HG03571 (cell line): ENCODE measurements around the gene CST7.
A peak's percentile ranks its signal among the peaks of the same experiment; 100 is the strongest.

Experiments used
- ATAC-seq: cut with Tn5 transposase; IDR thresholded peaks from one replicate; pipeline ENCODE4 v1.9.1; 2021; ENCODE audit not compliant: unreplicated experiment

The CST7 gene

DNA sequence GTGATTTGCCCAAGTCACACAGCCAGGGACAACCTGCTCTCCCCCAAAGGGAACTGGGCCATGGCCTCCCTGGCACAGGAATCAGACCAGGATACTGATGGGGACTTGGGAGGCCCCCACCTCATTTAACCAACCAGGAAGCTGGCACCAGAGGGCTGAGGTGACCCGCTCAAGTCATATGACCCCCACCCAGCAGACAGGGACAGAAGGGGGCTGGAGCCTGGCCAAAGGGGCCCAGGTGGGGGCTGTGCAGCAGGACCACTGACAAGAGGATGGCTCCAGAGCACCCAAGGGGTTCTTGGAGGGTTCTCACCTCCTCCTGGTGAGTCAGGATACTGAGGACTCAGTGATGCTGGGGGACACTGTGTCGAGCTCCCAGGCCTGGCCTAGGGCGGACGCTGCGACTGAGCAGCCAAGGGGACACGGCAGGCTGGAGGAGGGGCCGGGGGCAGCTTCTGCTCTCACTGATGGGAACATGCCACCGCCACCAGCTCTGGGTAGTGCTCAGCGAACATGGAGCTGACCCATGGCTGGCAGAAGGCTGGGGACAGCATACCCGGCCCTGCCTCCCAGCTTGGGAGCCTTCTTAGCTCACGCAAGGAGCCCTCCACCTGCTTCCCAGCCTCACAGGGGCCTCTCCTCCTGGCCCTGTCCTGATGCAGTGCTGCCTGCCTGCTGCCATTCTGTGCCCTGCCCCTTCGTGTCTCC lies 1.2 kb downstream of the CST7 start:
- no peak for ATAC-seq

DNA sequence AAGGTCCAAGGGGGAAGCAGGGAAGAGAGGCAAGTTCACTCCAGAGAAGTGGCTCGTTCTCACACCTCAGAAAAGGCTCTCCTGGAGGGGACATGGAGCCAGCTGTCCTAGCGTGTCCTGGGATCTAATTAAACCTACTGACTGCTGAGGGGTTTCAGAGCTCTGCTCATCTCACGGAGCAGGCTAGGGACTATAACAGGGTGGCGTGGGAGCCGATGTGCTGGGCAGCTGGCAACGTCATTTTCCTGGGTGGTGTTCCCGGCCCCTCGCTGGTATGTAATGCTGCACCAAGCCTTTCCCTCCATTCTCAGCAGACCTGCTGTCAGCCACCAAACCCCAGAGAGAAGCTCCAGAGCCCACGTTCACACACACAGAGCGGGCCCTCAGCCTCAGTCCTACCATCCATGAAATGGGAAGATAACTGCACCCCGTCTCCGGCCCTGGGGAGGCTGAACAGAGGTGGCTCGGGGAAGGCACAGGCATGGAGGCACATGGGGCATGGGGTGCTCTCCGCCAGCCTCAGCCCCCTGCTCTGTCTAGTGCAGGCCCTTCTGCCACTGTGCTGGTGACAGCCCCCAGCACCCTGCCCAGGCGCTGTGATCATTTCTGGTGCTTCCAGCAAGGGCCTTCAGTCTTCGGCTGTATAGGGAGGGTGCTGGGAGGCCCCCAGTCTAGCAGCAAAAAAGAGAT lies 1.9 kb downstream of the CST7 start:
- no peak for ATAC-seq

DNA sequence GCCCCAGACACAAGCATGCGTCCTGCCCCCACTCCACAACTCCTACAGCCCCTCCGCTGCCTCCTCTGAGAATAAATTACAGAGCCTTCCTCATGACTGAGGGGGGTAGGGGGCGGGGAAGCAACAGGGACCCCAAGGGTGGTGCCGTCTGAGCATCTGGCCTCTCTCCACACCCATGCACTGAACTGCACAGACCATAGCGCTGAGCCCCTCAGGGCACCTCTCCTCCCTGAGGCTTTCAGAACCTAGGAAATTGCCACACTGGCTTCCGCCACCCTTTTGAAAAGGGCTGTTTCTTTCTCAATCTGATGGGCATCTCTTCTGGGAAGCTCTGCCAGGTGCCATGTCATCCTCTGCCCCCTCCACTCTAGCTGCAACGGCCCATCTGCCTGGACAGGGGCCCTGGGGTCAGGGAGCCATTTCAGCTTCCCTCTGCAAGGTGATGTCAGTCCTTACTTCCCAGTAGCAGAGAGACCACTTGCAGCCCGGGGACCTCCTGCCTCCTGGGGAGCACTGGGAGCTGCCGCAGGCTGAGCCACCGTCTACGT lies 2.5 kb downstream of the CST7 start:
- no peak for ATAC-seq

DNA sequence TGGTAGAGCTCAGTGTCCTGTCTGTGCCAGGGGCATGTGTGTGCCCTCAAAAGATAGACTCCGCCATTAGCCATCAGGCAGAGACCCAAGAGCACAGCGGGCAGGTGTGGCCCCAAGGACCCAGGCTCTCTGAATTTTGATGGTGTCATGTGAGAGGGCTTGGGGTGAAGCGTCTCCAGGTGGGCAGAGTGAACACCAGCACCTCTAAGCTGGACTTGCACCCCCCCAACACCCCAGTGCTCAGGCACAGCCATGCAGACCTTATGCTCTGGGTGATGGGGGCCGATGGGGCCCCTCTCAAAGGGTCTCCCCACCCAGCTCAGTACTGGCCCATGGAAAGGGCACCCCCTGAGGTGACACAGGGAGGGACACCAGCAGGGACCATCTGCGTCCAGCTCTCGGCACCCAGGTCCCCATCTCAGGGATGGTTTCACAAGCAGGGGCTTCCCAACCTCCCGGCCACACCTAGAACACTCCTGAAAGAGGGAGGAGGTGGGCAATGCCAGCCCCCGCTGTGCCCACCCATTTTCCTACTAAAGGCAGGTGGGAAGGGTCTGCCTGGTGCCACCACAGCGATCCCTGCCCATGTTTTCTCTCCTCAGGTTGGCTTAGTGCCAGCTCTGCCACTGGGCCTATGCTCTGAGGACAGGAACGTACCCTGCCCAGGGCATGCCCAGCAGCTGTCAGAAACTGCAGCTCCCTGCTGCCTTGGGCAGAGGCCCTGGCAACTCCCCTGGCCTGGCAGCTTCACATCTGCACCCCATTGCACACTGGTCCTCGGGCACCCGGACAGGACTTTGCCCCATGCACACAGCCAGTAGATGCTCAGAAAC lies 3.5 kb downstream of the CST7 start:
- ATAC-seq = no peak

DNA sequence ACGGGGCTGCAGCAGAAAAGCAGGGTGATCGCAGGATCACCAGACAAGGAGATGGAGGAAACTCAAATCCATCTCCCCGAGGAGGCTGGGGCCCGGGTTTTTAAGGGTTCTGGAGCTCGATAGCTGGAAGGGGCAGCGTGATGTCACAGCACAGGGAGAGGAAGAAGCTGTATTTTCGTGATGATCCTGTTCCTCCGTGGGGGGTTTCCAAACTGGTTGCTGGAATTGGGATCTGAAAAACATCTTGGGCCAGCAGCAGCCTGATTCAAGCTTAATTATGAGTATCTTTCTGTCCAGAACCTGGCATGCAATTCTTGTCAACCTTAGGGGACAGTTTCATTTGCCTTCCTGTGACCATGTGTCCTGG lies 4.1 kb downstream of the CST7 start:
- no peak for ATAC-seq

DNA sequence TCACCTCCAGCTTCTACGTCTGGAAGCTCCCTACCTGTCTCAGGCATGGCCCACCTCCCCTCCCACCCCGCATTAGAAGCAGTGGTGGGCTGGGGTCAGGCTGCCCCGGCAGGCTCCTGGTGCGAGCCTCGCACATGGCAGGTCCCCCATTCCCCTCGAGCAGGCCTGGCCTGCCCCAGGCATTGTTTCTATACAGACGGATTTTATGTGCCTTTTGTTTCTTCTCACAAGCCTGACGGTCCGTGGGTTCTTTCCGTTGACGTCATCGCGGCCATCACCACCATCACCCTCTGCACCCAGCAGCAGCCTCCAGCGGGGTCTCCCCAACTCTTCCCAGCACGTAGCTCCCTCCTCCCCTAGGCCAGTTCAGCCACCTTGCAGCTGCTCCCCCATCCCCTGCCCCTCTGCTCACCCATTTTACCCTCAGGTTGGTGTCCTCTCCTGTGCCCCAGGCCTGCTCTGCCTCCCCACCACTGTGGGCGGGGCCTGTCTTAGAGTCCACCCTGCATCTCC lies 4.6 kb downstream of the CST7 start:
- ATAC-seq = no peak

DNA sequence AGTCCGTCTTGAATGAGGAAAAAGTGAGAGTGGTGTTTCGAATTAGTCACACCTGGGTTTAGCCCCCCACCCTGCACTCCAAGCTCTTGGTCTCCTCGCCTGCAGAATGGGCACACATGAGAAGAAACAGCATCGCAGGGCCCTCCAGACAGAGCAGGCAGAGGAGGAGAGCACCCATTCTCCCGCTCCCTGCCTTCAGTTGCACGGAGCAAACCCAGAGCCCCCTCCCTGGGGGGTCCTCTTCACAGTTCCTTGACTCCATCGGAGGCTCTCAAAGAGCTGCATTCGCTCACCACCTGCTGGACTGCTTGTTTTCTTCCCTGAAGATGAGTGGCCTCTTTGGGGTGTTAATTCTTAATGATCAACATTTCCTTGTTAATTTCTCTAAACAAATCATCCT lies 5.1 kb downstream of the CST7 start:
- ATAC-seq = no peak

DNA sequence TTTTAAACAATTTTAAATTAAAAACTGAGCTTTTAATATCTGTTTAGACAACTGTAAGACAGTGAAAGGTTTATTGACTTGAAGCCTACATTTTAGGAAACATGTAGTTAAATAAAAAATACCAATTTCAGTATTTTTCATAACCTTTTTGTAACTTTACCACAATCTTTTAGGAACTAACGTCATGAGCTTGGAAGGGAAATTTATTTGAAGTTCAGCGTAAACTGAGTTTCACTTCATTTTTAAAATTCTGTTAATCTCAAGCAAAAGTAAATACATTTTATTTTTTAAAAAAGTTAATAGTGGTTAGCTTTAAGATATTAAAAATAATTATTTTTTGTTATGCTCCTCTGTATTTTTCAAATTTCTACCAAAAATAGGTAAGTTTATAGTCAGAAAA lies 5.5 kb downstream of the CST7 start:
- ATAC-seq = no peak

DNA sequence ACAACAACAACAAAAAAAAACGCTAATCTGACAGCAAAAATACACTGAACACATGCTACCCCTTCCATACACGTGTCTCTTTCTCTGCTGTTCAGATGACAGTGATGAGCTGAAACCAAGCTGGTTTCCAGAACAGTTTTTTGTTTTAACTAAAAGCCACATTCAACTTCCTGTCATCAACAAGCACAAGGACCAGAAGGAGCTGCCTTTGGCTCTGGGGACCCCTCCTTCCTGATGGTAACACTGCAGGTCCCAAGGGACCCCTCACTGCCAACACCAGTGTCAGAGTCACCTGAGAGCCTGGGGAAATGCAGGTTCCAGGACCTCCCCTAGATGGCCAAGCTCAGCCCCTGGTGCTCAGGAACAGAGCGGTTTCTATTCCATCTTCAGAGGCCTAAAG lies 6.0 kb downstream of the CST7 start:
- peak; percentile 72 for ATAC-seq

DNA sequence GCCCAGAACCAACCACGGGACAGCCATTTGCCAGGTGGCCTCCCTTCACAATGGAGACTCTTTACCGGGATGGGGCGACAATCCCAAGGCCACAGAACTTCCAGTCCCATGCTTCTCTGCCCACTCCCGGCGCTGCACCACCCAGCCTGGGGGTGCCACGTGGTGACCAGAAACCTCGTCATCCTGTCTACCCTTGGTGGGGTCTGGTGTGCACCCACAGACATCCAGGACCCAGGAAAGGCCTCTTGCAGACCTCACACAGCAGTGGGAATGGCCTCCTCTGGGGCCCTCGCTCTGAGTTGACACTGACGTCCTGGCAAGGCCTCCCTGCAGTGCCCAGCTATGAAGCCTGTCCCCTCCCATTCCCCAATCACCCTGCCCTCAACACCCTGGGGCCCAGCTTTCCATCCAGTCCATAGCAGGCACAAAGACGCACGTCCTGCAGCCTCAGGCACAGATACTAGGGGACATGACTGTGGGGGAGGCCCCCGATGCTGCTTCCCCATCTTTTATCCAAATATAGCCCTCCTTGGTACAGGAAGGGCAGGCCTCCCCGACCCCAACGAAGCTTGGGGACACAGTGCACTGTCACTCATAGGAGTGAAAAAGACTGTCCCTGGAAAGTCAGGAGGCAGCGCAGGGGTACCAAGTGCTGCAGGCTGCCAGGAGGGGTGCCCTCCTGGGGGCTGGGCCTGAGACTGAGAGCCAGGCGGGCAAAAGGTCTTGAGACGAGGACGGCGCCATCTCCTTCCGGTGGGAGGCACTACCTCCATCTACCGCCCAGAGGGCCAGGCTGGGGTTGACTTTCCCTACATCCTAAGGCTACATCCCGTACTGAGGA lies 7.2 kb downstream of the CST7 start:
- ATAC-seq = no peak

DNA sequence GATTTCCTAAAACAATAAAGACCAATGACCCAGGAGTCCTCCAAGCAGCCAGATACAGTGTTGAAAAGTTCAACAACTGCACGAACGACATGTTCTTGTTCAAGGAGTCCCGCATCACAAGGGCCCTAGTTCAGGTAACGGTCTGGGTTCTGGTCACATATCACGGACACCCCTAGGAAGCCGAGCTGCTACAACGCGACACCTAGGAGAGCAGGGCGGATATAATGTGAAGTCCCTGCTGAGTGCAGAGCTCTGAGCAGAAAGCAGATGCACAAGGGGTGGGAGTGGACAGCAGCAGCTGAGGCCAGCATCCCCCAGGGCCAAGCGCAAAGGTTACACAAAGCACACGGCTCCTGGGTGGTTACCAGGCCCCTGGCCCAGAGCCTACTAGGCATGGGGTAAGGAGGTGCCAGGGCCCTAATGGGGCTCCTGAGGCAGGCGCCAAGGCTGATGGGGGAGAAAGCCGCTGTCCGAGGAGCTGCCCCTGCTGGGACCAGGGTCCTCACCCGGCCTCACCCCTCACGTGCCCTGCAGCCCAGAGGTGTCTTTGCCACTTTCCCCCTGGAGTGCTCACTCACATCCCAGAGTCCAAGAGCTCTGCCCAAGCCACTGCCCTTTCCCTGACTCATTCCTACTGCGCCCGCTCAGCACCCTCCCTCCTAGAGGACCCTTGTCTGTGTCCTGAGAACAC lies 8.4 kb downstream of the CST7 start:
- ATAC-seq = no peak

DNA sequence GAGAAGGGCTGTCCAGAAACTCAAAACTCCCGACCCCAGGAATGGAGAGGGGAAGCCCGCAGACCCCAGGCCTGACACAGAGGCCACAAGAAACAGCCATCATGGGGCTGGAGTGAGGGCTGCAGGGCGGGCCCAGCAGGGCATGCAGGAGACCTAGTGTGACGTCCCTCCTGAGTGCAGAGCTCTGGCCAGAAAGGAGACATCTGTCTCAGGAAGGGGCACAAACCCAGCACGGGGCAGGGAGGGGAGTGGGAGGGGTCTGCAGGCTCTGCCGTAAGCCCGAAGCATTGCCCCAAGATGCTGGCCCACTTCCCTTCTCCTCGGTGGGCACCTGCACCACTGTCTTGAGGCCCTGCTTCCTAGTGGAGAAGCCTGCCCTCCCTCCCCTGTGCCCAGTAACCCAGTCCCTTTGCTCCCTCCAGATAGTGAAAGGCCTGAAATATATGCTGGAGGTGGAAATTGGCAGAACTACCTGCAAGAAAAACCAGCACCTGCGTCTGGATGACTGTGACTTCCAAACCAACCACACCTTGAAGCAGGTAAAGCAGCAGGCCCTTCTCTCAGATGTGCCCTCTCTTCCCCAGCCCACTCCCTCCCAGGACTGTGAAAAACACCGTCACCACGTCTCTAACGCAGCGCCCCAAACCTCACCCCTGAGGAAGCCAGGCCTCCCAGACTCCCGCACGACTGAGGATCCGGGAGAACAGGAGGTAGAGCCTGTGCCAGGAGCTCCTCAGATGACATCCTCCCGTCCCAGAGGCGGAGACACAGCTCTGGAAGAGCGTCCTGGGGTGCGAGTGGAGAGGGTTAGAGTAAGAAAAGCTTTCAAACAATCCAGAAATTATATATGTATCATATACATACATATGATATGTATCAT lies 9.7 kb downstream of the CST7 start:
- ATAC-seq = no peak

DNA sequence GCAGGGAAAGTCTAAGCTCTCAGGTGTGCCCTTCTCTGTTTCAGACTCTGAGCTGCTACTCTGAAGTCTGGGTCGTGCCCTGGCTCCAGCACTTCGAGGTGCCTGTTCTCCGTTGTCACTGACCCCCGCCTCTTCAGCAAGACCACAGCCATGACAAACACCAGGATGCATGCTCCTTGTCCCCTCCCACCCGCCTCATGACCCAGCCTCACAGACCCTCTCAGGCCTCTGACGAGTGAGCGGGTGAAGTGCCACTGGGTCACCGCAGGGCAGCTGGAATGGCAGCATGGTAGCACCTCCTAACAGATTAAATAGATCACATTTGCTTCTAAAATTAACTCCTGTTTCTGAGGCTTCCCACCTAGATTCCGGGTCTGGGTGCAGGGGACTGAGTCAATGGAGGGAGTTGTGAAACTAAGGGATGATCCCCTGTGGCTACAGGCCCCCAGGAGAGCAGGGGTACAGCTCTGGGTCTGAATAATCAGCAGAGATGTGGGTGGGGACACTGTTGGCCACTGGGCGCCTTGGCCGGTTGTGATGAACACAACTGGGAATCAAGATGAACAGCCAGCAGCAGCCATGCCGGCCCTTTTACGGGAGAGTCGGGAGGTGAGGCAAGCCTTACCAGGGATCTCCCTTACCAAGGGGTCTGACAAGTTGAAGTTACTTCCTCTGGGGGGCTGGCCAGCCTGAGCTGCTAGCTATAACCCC lies 10.7 kb downstream of the CST7 start:
- ATAC-seq = no peak

DNA sequence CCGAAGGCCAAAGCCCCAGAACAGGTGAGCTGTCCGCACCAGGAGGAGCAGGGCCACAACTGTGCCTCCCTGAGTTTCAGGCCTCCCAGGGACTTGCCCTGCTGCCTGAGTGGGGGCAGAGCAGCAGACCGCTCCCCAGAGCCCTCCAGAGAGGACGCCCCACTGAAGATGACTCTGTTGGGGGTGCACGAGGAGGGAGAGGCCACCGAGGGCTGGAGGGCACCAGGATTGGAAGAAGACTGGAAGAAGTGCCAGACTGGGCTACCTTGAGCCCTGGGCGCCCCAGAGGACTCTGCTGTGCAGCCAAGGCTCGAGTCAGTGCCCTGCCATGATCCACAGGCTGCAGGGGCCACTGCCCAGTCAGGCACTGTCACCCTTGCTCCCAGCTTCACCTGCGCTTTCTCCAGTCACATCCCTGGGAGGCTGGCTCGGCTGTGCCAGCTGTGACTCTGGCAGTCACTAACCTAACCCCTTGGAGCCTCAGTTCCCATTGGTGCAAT lies 11.3 kb downstream of the CST7 start:
- no peak for ATAC-seq

DNA sequence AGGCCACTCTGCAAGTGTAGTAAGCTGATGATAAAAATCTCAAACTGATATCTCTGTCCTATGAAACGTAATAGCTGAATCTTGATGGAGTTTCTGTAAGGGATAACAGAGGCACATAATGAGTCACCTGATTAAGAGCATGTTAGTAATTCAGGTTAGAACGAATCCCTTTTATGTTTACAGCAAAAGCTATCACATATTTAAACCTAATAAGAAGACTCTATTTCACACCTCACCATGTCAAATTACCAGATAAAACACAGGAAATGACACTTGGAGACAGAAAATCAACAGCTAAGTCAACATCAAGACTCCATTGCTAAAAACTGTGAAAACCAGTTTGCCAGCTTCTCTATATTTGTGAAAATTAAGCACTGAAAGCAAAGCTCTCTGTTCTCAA lies 11.8 kb downstream of the CST7 start:
- ATAC-seq = no peak

DNA sequence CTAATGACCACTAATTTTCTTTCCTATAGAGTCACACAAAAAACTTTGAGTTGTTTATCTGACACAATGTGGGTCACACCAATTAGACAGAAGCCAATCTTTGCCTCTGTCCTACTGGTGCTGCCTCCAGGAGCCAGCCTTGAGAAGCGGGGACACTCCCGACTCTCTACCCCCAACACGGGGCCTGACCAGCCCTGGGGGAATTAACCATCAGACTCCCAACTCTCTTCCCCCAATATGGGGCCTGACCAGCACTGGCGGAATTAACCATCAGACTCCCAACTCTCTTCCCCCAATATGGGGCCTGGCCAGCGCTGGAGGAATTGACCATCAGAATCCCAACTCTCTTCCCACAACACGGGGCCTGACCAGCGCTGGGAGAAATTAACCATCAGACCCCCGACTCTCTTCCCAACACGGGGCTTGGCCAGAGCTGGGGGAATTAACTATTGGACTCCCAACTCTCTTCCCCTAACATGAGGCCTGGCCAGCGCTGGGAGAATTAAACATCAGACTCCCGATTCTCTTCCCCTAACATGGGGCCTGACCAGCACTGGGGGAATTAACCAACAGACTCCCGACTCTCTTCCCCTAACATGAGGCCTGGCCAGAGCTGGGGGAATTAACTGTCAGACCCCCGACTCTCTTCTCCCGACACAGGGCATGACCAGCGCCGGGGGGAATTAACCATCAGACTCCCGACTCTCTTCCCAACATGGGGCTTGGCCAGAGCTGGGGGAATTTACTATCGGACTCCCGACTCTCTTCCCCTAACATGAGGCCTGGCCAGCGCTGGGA lies 12.5 kb downstream of the CST7 start:
- ATAC-seq = no peak

DNA sequence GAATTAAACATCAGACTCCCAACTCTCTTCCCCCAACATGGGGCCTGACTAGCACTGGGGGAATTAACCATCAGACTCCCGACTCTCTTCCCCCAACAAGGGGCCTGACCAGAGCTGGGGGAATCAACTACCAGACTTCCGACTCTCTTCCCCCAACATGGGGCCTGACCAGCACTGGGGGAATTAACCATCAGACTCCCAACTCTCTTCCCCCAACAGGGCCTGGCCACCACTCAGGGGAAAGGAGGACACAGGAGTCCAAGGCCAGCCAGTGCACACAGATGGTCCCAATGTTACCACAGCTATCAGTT lies 13.1 kb downstream of the CST7 start:
- no peak for ATAC-seq

DNA sequence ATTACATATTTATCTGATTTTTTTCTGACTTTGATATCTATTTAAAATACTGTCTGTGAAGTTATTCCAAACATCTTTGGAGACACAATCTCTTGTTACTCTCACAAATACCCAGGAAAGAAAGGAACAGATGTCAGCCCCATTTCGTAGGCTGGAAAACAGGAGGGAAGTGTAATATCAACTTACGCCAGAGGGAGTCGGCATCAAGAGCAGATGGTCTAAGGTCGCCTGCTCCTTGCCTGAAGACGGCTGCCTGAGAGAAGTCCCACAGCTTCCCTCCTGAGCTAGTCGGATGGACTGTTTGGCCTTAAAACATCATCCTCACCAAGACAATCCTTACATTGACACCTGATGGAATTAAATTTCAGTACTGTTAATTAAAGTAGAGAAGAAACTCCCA lies 13.4 kb downstream of the CST7 start:
- no peak for ATAC-seq
